ACC112 (cell line): ENCODE data around the gene WTIP.

Experiments used
- H2AFZ ChIP-seq: fragments of 200-600 bp; sonication (generic); one replicate; pipeline ENCODE4 v1.6.0; 2017; ENCODE audit warnings: antibody characterized with exemption, low read length; ENCODE audit not compliant: unreplicated experiment
- H3K27ac ChIP-seq: fragments of 200-600 bp; sonication (generic); 2 replicates; pipeline ENCODE4 v1.5.1; 2014; ENCODE audit warnings: low read depth, mild to moderate bottlenecking, antibody characterized with exemption, low read length, moderate library complexity
- H3K27me3 ChIP-seq: fragments of 200-600 bp; sonication (generic); 2 replicates; pipeline ENCODE4 v1.6.1; 2014; ENCODE audit warnings: mild to moderate bottlenecking, antibody characterized with exemption, low read length, moderate library complexity, mixed read lengths; ENCODE audit not compliant: insufficient read depth
- H3K36me3 ChIP-seq: fragments of 200-600 bp; sonication (generic); 2 replicates; pipeline ENCODE4 v1.6.1; 2016; ENCODE audit warnings: mild to moderate bottlenecking, antibody characterized with exemption, low read length, moderate library complexity, mixed read lengths; ENCODE audit not compliant: insufficient read depth
- H3K4me1 ChIP-seq: fragments of 200-600 bp; sonication (generic); one replicate; pipeline ENCODE4 v1.6.1; 2016; ENCODE audit warnings: low read length, mixed read lengths; ENCODE audit not compliant: insufficient read depth, unreplicated experiment, control insufficient read depth
- H3K4me3 ChIP-seq: fragments of 200-600 bp; sonication (generic); 2 replicates; pipeline ENCODE4 v1.5.1; 2014; ENCODE audit warnings: mild to moderate bottlenecking, low read depth, low read length
- H3K79me2 ChIP-seq: fragments of 200-600 bp; sonication (generic); one replicate; pipeline ENCODE4 v1.6.0; 2016; ENCODE audit warnings: low read length; ENCODE audit not compliant: control insufficient read depth, unreplicated experiment, insufficient read depth

Gene WTIP

DNA sequence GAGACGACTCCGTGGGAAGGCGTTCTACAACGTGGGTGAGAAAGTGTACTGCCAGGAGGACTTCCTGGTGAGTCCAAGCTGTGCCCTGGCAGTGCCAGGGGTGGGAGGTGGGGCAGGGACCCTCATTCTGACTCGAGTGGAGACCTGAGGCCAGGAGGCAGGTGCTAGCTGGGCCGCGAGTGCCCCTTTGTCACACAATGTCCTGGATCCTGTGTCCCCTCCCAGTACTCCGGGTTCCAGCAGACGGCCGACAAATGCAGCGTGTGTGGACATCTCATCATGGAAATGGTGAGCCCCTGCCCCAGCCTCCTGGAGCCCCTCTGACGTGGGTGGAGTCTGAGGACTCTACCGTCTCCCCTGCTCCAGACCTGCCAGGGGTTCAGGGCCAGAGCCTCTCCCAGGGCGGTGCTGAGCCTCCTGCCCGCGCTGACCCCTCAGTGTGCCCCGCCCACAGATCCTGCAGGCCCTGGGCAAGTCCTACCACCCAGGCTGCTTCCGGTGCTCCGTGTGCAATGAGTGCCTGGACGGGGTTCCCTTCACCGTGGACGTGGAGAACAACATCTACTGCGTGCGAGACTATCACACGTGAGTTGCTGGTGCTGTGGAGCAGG, 11.6 kb downstream of the WTIP start:
- Histone ChIP-seq H2AFZ (no peak overlapping the region), H3K27ac (no peak overlapping the region), H3K4me1 (no peaks in the 10 kb centered on the region), H3K27me3 (no peaks in the 10 kb centered on the region), H3K36me3 (no peaks in the 10 kb centered on the region), H3K4me3 (no peak overlapping the region), H3K79me2 (no peaks in the 10 kb centered on the region)

DNA sequence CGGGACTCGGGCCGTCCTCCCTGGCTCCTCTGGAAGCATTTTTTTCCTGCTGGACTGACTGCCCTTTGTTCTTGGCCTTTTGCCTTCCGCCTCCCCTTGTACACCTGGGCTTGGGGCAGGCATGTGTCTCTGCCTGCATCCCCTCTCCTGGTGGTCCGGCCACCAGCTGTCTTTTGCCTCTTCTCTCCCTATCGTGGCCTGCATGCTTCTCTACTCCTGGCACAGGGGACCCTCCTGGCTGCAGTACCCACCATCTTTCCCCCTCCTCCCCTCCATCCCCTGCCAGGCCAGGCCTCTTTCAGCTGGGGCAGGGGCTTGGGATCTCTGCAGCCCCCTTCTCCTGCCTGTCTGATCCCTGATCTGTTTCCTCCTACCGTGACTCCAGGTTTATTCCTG, 12.1 kb downstream of the WTIP start:
- Histone ChIP-seq H3K4me3 (no peak overlapping the region), H3K4me1 (no peaks in the 10 kb centered on the region), H3K36me3 (no peaks in the 10 kb centered on the region), H3K79me2 (no peaks in the 10 kb centered on the region), H3K27me3 (no peaks in the 10 kb centered on the region), H2AFZ (no peak overlapping the region), H3K27ac (no peak overlapping the region)

- H3K4me1 ChIP-seq: no peaks in the 10 kb centered on the region
- H3K27ac ChIP-seq: no peak overlapping the region
- H3K4me3 ChIP-seq: no peak overlapping the region
- H3K27me3 ChIP-seq: no peaks in the 10 kb centered on the region
- no peaks in the 10 kb centered on the region for H3K79me2 ChIP-seq
- no peaks in the 10 kb centered on the region for H3K36me3 ChIP-seq
- H2AFZ ChIP-seq: no peak overlapping the region
Observed at GRCh38 chr19:34494601-34495000, 13.0 kb downstream of the WTIP start.

- Histone ChIP-seq H2AFZ (no peak overlapping the region), H3K79me2 (no peaks in the 10 kb centered on the region), H3K36me3 (no peaks in the 10 kb centered on the region), H3K27ac (no peak overlapping the region), H3K4me3 (no peak overlapping the region), H3K27me3 (no peaks in the 10 kb centered on the region), H3K4me1 (no peaks in the 10 kb centered on the region)
Observed at GRCh38 chr19:34495416-34495815, 13.9 kb downstream of the WTIP start.

DNA sequence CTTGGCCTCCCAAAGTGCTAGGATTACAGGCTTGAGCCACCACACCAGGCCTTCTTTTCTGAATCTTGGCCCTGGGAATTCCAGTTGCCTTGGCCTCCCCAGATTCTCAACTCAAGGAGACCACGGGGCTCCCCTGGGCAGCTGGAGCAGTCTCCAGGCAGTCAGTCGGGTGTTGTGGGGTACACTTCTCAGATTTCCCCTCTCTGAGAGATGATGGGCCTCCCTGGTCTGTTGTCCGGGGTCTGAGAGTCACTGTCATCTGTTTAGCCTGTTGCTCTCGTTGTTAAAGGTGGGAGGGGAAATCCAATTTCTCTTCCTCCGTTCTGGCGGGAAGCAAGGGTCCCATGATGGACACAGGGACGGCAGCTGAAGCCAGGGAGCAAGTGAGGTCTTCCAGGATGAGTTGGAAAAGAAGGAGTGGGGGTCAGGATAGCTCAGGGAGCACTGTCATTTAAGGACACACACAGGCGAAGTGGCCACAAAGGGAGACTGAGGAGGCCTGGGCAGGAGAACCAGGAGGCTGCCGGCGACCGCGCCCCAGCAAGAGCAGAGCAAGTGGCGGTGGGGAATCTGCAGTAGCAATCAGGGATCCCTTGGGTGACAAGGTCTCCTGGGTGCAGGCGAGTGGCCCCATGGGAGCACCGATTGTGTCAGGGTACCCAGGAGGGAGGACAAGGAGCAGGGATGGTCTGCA, 15.7 kb downstream of the WTIP start:
- no peaks in the 10 kb centered on the region for H3K36me3 ChIP-seq
- H3K27ac ChIP-seq: no peak overlapping the region
- H3K4me1 ChIP-seq: no peaks in the 10 kb centered on the region
- H3K27me3 ChIP-seq: no peaks in the 10 kb centered on the region
- H2AFZ ChIP-seq: no peak overlapping the region
- H3K4me3 ChIP-seq: no peak overlapping the region
- no peaks in the 10 kb centered on the region for H3K79me2 ChIP-seq

- H3K4me3 ChIP-seq: no peak overlapping the region
- no peak overlapping the region for H3K27ac ChIP-seq
- no peak overlapping the region for H2AFZ ChIP-seq
- no peaks in the 10 kb centered on the region for H3K36me3 ChIP-seq
- no peaks in the 10 kb centered on the region for H3K27me3 ChIP-seq
- H3K79me2 ChIP-seq: no peaks in the 10 kb centered on the region
- H3K4me1 ChIP-seq: no peaks in the 10 kb centered on the region
Observed at GRCh38 chr19:34499155-34499834, 17.7 kb downstream of the WTIP start.

DNA sequence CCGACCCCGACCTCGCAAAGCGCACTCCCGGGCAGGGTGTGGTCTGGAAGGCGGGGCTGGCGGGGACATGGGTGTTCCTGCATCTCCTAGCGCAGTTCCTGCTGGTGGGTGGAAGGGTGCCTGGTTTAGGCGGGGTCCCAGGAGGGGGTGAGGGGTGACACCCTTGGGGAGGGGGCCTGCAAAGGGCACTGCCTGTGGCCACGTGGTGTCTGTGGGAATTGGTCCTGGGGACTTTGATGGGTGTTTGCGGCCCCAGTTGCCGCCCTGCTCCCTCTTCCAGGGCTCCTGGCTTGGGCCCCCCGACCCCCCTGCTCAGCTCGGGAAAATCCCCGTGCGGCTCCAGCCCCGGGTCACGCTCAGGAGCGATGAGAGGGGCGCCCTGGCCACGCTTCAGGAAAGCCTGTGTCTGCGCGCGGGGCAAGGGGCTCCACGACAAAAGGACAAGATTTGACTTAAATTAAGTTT, 19.1 kb downstream of the WTIP start:
- Histone ChIP-seq H3K36me3 (no peaks in the 10 kb centered on the region), H2AFZ (no peak overlapping the region), H3K27ac (no peak overlapping the region), H3K4me1 (no peaks in the 10 kb centered on the region), H3K27me3 (no peaks in the 10 kb centered on the region), H3K79me2 (no peaks in the 10 kb centered on the region), H3K4me3 (no peak overlapping the region)

DNA sequence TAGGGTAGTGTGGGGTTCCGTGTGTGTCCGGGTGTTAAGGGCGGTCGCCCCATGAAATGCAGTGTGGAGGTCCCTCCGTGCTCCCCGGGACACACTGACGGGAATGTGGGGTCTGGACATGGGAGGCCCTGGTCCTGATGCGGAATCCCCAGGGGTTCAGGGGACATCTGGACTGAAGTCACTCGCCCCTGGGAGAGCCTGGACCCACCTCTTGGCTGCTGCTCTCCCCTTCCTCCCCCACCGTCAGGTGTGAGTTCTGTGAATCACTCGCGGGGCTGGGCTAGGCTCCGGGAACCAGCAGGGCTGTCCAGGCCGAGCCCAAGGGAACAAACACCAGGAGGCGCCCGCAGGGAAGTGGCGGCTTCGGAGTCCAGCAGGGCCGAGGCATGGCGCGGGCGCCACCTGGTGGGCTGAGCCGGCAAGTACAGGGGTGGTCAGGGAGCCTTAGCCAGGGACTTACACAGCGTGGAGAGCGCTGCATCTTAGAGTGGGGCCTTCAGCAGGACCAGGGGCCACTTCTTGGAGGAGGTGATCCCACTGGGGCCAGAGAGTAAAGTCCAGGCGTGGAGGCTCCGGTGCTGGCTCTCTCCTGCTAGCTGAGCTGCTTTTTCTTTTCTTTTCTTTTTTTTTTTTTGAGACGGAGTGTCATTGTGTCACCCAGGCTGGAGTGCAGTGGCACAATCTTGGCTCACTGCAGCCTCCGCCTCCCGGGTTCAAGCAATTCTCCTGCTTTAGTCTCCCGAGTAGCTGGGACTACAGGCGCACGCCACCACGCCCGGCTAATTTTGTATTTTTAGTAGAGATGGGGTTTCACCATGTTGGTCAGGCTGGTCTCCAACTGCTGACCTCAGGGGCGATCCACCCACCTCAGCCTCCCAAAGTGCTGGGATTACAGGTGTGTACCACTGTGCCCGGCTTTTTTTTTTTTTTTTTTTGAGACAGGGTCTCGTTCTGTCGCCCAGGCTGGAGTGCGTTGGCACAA, 20.1 kb downstream of the WTIP start:
- H3K27me3 ChIP-seq: no peaks in the 10 kb centered on the region
- no peaks in the 10 kb centered on the region for H3K79me2 ChIP-seq
- H3K27ac ChIP-seq: no peak overlapping the region
- no peaks in the 10 kb centered on the region for H3K4me1 ChIP-seq
- H3K4me3 ChIP-seq: no peak overlapping the region
- H2AFZ ChIP-seq: no peak overlapping the region
- no peaks in the 10 kb centered on the region for H3K36me3 ChIP-seq

- Histone ChIP-seq H3K27ac (no peak overlapping the region), H3K4me1 (no peaks in the 10 kb centered on the region), H3K27me3 (no peaks in the 10 kb centered on the region), H3K36me3 (no peaks in the 10 kb centered on the region), H2AFZ (no peak overlapping the region), H3K4me3 (no peak overlapping the region), H3K79me2 (no peaks in the 10 kb centered on the region)
Observed at GRCh38 chr19:34502582-34503411, 21.2 kb downstream of the WTIP start.
